Fibroblast of mammary gland (primary cell): ENCODE results near the gene AMZ2.

Source experiments
- DNase-seq: peaks from one replicate; pipeline ENCODE4 v3.0.0-alpha.2; 2010; ENCODE audit warnings: low read depth
- H3K4me3 ChIP-seq: 2 replicates; pipeline ENCODE4 v1.5.1; 2011; ENCODE audit warnings: low read depth, mild to moderate bottlenecking, low read length, moderate library complexity; ENCODE audit not compliant: control insufficient read depth
- TF ChIP-seq, protein P1 (sequence below): conservative IDR thresholded peaks from 2 replicates; pipeline ENCODE4 v1.5.1; 2011; ENCODE audit warnings: low read depth, low read length, inconsistent platforms; ENCODE audit not compliant: control insufficient read depth, insufficient read depth

AMZ2 gene

DNA sequence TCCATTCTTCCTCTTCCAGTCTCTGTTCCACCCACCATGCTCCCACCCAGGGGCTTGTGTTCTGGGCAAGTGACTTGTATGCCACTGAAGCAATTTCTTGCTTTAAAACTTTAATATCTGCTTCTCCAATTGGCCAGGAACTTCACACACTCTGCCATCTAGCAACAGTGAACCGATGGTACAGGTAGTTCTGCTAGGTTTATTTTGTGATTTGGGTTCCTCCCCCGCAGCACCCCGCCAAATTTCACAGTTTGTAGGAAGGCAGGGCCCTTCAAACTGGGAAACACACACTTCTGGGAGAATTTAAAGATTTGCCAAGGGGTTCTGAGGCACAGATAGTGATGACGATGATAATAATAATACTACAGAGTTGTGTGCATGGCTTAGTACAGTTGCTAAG lies 46.8 kb downstream of the AMZ2 start:
- no peak for DNase-seq
- no peak overlapping the region for H3K4me3 ChIP-seq
- TF ChIP-seq, protein P1, sequence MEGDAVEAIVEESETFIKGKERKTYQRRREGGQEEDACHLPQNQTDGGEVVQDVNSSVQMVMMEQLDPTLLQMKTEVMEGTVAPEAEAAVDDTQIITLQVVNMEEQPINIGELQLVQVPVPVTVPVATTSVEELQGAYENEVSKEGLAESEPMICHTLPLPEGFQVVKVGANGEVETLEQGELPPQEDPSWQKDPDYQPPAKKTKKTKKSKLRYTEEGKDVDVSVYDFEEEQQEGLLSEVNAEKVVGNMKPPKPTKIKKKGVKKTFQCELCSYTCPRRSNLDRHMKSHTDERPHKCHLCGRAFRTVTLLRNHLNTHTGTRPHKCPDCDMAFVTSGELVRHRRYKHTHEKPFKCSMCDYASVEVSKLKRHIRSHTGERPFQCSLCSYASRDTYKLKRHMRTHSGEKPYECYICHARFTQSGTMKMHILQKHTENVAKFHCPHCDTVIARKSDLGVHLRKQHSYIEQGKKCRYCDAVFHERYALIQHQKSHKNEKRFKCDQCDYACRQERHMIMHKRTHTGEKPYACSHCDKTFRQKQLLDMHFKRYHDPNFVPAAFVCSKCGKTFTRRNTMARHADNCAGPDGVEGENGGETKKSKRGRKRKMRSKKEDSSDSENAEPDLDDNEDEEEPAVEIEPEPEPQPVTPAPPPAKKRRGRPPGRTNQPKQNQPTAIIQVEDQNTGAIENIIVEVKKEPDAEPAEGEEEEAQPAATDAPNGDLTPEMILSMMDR: no peak

DNA sequence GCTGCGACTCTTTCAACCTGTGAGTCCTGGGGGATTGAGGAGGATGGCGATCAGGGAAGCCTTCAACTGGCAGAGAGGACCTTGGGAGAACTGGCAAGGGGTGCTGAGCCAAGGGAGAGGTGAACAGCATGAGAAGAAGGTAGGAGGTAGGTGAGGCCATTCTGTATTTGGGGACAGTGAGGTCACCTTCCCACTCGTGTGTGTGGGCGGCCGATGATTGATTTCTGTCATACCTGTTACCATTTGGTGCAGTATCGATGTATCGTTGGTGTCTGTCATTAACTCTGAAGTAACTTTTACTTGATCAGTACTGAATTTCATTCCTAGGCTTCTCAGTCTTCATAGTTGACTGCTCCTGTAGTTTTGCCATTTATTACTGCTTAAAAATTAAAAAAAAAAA lies 47.2 kb downstream of the AMZ2 start:
- no peak overlapping the region for H3K4me3 ChIP-seq
- DNase-seq: no peak
- TF ChIP-seq, protein P1: no peak

DNA sequence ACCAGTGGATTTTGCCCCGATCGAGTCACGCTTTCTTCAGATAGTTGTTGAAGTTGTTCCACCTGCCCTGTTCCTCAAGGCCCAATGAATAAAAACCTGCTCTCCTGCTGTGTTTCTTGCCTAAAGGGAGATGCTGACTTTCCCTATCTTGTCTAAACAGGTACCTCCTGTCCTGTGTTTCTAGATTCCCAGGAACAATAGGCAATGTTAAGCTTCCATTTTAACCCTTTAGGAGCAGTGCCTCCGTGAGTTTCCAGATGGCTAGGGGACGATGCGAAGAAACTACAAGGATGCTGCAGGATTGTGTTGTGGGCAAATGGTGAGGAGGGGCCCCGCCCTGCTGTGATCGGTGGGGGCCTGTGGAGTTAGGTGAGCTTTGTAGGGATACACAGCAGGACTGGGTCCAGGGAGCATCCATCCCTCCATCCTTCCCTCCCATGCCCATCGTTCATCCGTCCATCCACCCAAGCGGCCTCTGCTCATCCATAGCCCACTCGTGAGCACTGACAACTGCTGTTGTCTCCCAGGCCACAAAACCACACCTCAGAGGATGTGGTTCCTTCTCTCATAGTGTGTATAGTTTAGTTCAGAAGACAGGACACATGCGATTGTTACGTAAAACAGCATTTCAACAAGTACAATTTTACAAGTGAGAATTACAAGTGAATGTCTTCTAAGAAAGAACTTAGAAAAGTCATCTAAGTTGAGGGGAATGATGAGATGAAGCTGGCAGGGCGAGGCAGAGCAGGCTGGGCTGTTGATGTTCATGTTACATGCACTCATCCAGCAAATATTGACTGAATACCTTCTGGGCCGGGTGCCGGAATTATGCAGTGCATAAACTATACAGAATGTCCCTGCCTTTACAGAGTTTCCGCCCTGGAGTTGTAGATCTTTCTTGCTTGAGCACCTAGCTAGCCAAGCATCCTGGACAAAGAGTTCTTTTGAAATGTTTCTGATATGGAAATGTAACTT lies 48.7 kb downstream of the AMZ2 start:
- TF ChIP-seq, protein P1: no peak
- no peak for DNase-seq
- no peak overlapping the region for H3K4me3 ChIP-seq

DNA sequence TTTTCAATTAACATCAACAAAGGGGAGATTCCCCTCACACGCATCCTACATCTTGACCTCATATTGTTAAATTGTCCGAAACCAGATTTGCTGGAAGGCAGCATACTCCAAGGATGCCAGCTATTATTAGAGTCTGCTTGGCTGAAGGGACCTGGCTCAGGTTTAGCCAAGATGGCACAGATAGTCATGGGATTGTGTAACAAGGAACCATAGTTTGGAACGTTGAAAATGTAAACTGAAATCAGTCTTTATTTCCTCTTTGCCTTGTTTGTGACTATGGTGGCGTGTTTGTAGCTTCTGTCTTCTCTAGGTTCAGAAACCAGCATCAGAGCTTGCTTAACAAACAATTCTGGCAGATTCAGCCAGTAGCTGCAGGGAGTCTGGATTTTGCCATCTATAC lies 49.4 kb downstream of the AMZ2 start:
- no peak overlapping the region for H3K4me3 ChIP-seq
- TF ChIP-seq, protein P1: no peak
- DNase-seq: no peak

DNA sequence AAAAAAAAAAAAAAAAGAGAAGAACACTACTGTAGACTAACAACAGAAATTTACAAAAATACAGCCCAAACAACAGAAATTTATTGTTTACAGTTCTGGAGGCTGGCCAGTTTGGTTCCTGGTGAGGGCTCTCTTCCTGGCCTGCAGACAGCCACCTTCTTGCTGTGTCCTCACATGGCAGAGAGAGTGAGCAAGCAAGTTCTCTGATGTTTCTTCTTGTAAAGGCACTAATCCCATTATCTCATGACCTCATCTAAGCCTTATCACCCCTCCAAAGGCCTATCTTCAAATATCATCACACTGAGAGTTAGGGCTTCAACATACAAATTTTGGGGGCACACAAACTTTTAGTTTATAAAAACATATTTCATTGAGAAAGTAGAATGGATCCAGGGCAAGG lies 50.8 kb downstream of the AMZ2 start:
- DNase-seq: no peak
- H3K4me3 ChIP-seq: no peak overlapping the region
- TF ChIP-seq, protein P1: no peak

DNA sequence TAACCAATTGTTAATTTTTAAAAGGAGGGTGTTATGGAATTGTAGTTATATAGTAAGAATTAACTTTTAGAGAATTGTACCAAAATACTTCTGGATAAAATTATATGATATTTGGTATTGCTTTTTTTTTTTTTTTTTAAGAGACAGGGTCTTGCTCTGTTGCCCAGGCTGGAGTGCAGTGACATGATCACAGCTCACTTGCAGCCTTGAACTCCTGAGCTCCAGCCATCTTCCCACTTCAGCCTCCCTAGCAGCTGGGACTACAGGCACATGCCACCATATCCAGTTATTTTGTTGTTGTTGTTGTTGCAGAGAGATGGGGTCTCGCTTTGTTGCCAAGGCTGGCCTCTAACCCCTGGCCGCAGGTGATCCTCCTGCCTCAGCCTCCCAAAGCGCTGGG lies 52.0 kb downstream of the AMZ2 start:
- TF ChIP-seq, protein P1: no peak
- DNase-seq: no peak

More for the DNA sequence above, 52.0 kb downstream of the AMZ2 start:
- H3K4me3 ChIP-seq: no peak overlapping the region
